LNCaP clone FGC (cell line): ENCODE measurements around the gene LRRC56.
"Not testable (repeated sequence)": the region's sequence is repeated elsewhere in the genome, so short reads cannot be mapped to it uniquely, and the experiment has no call there.

Experiments used
- DNase-seq: peaks from one replicate; pipeline ENCODE4 v3.0.0-alpha.2; 2011; ENCODE audit warnings: low read depth
- H3K4me3 ChIP-seq: 2 replicates; pipeline ENCODE4 v1.5.1; 2011; ENCODE audit warnings: mild to moderate bottlenecking, low read depth, low read length, control low read depth
- TF ChIP-seq, protein P1 (sequence below): IDR thresholded peaks from 2 replicates; pipeline ENCODE4 v1.5.1; 2012; ENCODE audit warnings: mild to moderate bottlenecking; ENCODE audit not compliant: control insufficient read depth, insufficient read depth; ENCODE audit errors: extremely low read depth

The LRRC56 gene

DNA sequence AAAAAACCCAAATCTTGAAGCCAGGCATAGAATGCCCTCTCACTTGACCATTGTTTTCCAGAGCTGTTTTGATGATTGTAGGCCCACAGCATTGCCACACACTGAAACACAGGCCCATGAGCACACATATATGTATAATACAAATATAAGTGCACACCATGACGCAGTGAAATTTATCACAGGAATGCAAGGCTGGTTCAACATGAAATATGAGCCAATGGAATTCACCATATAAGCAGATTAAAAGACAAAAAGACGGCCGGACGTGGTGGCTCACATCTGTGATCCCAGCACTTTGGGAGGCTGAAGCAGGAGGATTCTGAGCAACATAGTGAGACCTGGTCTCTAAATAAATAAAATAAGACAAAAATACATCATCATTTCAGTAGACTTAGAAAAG is 20.9 kb upstream of the LRRC56 start:
- no peak for DNase-seq
- H3K4me3 ChIP-seq: no peak overlapping the region
- TF ChIP-seq, protein P1, sequence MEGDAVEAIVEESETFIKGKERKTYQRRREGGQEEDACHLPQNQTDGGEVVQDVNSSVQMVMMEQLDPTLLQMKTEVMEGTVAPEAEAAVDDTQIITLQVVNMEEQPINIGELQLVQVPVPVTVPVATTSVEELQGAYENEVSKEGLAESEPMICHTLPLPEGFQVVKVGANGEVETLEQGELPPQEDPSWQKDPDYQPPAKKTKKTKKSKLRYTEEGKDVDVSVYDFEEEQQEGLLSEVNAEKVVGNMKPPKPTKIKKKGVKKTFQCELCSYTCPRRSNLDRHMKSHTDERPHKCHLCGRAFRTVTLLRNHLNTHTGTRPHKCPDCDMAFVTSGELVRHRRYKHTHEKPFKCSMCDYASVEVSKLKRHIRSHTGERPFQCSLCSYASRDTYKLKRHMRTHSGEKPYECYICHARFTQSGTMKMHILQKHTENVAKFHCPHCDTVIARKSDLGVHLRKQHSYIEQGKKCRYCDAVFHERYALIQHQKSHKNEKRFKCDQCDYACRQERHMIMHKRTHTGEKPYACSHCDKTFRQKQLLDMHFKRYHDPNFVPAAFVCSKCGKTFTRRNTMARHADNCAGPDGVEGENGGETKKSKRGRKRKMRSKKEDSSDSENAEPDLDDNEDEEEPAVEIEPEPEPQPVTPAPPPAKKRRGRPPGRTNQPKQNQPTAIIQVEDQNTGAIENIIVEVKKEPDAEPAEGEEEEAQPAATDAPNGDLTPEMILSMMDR: no peak

DNA sequence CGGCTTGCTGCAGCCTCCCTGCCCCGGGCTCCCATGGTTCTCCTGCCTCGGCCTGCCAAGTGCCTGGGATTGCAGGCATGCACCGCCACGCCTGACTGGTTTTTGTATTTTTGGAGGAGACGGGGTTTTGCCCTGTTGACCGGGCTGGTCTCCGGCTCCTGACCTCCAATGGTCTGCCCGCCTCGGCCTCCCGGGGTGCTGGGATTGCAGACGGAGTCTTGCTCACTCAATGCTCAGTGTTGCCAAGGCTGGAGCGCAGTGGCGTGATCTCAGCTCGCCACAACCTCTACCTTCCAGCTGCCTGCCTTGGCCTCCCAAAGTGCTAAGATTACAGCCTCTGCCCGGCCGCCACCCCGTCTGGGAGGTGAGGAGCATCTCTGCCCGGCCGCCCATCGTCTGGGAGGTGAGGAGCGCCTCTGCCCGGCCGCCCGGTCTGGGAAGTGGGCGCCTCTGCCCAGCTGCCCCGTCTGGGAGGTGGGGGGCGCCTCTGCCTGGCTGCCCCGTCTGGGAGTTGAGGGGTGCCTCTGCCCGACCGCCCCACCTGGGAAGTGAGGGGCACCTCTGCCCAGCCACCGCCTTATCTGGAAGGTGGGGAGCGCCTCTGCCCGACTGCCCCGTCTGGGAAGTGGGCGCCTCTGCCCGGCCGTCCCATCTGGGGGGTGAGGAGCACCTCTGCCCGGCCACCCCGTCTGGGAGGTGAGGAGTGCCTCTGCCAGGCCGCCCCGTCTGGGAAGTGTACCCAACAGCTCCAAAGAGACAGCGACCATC is 20.2 kb upstream of the LRRC56 start:
- not testable (repeated sequence) for DNase-seq, H3K4me3 ChIP-seq

DNA sequence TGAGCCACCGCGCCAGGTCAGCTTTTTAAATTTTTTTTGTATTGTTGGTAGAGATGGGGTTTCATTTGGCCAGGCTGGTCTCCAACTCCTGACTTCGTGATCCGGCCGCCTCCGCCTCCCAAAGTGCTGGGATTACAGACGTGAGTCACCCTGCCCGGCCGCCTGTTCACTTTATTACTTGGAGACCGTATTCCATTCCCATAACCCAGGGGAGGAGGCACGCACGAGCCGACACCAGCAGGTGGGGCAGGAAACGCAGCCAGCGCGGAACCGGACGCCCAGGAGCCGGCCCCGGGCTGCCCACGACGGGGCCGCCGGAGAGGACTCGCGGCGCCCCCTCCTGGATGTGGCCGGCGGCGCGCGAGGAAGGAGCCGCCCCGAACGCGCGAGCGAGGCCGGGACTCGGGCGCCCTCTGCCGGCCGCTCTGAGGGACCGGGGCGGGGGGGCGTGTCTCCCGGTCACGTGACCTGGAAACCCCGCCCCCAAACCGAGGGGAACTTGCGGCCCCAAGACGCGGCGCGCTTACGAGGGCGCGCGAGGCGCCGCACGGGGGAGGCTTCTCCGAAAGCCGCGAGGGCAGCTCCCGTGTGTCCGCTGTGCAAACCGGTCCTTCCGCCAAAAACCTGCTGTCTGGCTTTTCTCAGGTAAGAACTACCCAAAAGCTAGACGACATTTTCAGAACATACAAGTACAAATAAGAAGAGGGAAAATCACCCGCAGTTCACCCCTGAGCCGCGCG is 18.7 kb upstream of the LRRC56 start:
- TF ChIP-seq, protein P1: peak; percentile 99
- peak; percentile 90 for DNase-seq
- H3K4me3 ChIP-seq: peak overlapping the region; percentile 44

DNA sequence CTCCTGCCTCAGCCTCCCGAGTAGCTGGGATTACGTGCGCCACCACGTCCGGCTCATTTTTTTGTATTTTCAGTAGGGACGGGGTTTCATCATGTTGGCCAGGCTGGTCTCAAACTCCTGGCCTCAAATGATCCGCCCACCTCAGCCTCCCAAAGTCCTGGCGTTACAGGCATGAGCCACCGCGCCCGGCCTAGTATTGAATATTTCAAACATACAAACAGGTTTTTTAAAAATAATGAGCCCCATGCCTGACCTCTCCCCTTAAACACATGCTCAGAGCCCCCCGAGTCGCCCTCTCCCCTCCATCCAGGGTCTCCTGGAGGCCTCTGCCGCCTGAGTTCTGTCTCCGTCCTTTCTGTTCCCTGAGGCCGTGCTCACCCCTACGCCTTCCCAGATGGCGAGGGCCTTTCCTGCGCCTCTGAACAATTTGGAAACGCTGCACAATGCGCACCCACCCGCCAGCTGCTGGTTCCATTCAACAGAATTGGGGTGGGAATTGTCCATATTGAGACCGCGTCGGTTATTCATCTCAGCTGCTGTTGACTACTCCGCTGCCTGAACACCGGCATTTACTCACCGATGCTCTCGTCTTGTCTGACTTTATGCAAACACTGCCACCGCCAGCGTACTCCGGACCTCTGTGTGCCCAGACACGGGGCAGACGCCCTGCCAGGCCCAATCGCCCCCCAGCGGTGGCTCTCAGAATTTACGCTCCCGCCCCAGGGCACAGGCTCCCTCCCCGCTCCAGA is 16.7 kb upstream of the LRRC56 start:
- no peak for DNase-seq
- H3K4me3 ChIP-seq: no peak overlapping the region
- TF ChIP-seq, protein P1: no peak

DNA sequence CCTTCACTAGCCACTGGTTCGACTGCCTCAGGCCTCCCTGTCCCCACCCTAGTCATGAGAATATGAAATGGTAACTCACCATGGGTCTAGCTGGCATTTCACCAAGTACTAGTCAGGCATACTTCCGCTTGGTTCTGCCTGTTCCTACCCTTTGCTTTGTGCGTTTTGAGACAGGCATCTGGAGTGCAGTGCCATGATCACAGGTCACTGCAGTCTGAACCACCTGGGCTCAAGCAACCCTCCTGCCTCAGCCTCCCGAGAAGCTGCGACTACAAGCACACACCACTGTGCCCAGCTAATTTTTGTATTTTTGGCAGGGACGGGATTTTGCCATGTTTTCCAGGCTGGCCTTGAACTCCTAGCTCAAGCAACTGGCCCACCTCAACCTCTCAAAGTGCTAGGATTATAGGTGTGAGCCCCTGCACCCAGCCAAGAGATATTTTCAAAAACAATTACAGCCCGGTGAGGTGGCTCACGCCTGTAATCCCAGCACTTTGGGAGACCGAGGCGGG is 16.1 kb upstream of the LRRC56 start:
- DNase-seq: no peak
- TF ChIP-seq, protein P1: no peak

DNA sequence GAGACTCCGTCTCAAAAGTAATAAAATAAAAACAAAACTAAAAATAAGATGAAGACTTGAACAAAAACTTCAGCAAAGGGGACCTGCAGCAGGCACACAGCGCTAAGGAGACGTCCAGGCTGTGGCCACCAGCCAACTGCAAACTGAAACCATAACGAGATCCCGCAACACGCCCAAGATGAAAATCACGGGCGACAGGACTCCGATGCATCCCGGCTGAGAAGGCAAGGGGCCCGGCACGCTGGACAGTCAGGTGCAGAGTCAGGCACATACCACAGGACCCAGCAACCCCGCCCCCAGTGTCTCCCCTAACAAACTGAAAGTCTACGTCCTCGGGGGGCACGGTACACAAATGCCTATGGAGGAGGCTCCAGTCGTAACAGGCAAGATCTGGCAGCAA is 11.1 kb upstream of the LRRC56 start:
- H3K4me3 ChIP-seq: no peak overlapping the region
- TF ChIP-seq, protein P1: no peak
- no peak for DNase-seq

More for the DNA sequence above, 16.1 kb upstream of the LRRC56 start:
- no peak overlapping the region for H3K4me3 ChIP-seq
